GM23338 (cell line): ENCODE data around the gene DHDDS. TPM values are rescaled to one million over a fixed set of nuclear protein-coding genes. Genes with fewer than 3 reads are reported as not detected.

Experiments
- ATAC-seq: fragments of 200-7000 bp; cut with Tn5 transposase; 3 replicates; pipeline ENCODE4 v1.9.1; 2020
- DNase-seq: peaks from one replicate; pipeline ENCODE4 v3.0.0-alpha.2; 2015; ENCODE audit warnings: low spot score
- H2AFZ ChIP-seq: fragments of 200-600 bp; sonication (generic); 2 replicates; pipeline ENCODE4 v1.8.0; 2016; ENCODE audit warnings: antibody characterized with exemption, mild to moderate bottlenecking, moderate library complexity
- H3F3A ChIP-seq: fragments of 200-600 bp; sonication (generic); replicated peaks from 2 replicates; pipeline ENCODE4 v1.8.0; 2017; ENCODE audit warnings: antibody characterized with exemption, mixed run types, low read depth
- H3K27ac ChIP-seq: fragments of 200-600 bp; sonication (generic); 2 replicates; pipeline ENCODE4 v1.6.1; 2016; ENCODE audit warnings: low read depth
- H3K27me3 ChIP-seq: fragments of 200-600 bp; sonication (generic); 2 replicates; pipeline ENCODE4 v1.8.0; 2016; ENCODE audit warnings: mild to moderate bottlenecking, mixed run types, moderate library complexity; ENCODE audit not compliant: insufficient read depth
- H3K36me3 ChIP-seq: fragments of 200-600 bp; sonication (generic); 2 replicates; pipeline ENCODE4 v1.8.0; 2016; ENCODE audit warnings: mild to moderate bottlenecking; ENCODE audit not compliant: insufficient read depth
- H3K4me1 ChIP-seq: fragments of 200-600 bp; sonication (generic); 2 replicates; pipeline ENCODE4 v1.8.0; 2016; ENCODE audit warnings: mild to moderate bottlenecking, moderate library complexity; ENCODE audit not compliant: insufficient read depth
- H3K4me2 ChIP-seq: fragments of 200-600 bp; sonication (generic); 2 replicates; pipeline ENCODE4 v1.7.1; 2017; ENCODE audit warnings: mixed run types
- H3K4me3 ChIP-seq: fragments of 200-600 bp; sonication (generic); 2 replicates; pipeline ENCODE4 v1.6.1; 2016; ENCODE audit warnings: mixed run types
- H3K79me2 ChIP-seq: fragments of 200-600 bp; sonication (generic); replicated peaks from 2 replicates; pipeline ENCODE4 v1.8.0; 2017; ENCODE audit warnings: mild to moderate bottlenecking; ENCODE audit not compliant: insufficient read depth
- H3K9me2 ChIP-seq: fragments of 200-600 bp; sonication (generic); 2 replicates; pipeline ENCODE4 v1.8.0; 2017; ENCODE audit not compliant: insufficient read depth
- H4K20me1 ChIP-seq: fragments of 200-600 bp; sonication (generic); replicated peaks from 2 replicates; pipeline ENCODE4 v1.8.0; 2017; ENCODE audit warnings: mild to moderate bottlenecking; ENCODE audit not compliant: insufficient read depth
- H3K27ac Mint-ChIP-seq: 2 replicates; pipeline ENCODE4 v1.8.0; 2020; ENCODE audit warnings: inconsistent platforms, mild to moderate bottlenecking, moderate library complexity, mixed read lengths
- H3K27me3 Mint-ChIP-seq: 3 replicates; pipeline ENCODE4 v1.8.0; 2022; ENCODE audit warnings: low read depth, mild to moderate bottlenecking, moderate library complexity, mixed read lengths, inconsistent platforms; ENCODE audit not compliant: insufficient read depth, poor library complexity
- H3K36me3 Mint-ChIP-seq: 3 replicates; pipeline ENCODE4 v1.8.0; 2021; ENCODE audit warnings: low read depth, mild to moderate bottlenecking, inconsistent platforms, moderate library complexity, mixed read lengths
- H3K4me1 Mint-ChIP-seq: 3 replicates; pipeline ENCODE4 v1.8.0; 2020; ENCODE audit warnings: mild to moderate bottlenecking, inconsistent platforms, mixed read lengths
- H3K4me3 Mint-ChIP-seq: 3 replicates; pipeline ENCODE4 v1.8.0; 2021; ENCODE audit warnings: moderate library complexity, mild to moderate bottlenecking, inconsistent platforms, mixed read lengths
- H3K9me3 Mint-ChIP-seq: 3 replicates; pipeline ENCODE4 v1.8.0; 2020; ENCODE audit warnings: moderate library complexity, mild to moderate bottlenecking, inconsistent platforms, mixed read lengths
- CREB1 ChIP-seq: fragments of 250-450 bp; sonication (Bioruptor Pico); IDR thresholded peaks from 2 replicates; pipeline ENCODE4 v1.5.0; 2020; ENCODE audit warnings: low read depth, mild to moderate bottlenecking, moderate library complexity
- CTCF ChIP-seq, 2 experiments: fragments of 200-600 bp in 1 of 2; sonication (generic) in 1 of 2; conservative IDR thresholded peaks; 2 replicates each; pipeline versions ENCODE4 v1.5.1 to v1.6.1; 2016 to 2017; ENCODE audit warnings: antibody characterized with exemption in 2 of 2, low read depth in 2 of 2, mild to moderate bottlenecking in 2 of 2, moderate library complexity in 1 of 2
- ETS1 ChIP-seq: IDR thresholded peaks from 2 replicates; pipeline ENCODE4 v1.6.1; 2016; ENCODE audit warnings: antibody characterized with exemption
- EZH2 ChIP-seq: fragments of 200-600 bp; sonication (generic); IDR thresholded peaks from one replicate; pipeline ENCODE4 v1.8.0; 2017; ENCODE audit warnings: antibody characterized with exemption, mild to moderate bottlenecking, low read depth; ENCODE audit not compliant: unreplicated experiment
- EZH2phosphoT487 ChIP-seq: fragments of 200-600 bp; sonication (generic); IDR thresholded peaks from one replicate; pipeline ENCODE4 v1.8.1; 2018; ENCODE audit warnings: antibody characterized with exemption; ENCODE audit not compliant: unreplicated experiment
- POLR2AphosphoS5 ChIP-seq: IDR thresholded peaks from 2 replicates; pipeline ENCODE4 v1.6.1; 2016; ENCODE audit warnings: antibody characterized with exemption, low read depth
- REST ChIP-seq: IDR thresholded peaks from one replicate; pipeline ENCODE4 v1.6.1; 2018; ENCODE audit warnings: antibody characterized with exemption; ENCODE audit not compliant: unreplicated experiment
- STAT1 ChIP-seq: IDR thresholded peaks from one replicate; pipeline ENCODE4 v1.6.1; 2016; ENCODE audit warnings: antibody characterized with exemption; ENCODE audit not compliant: unreplicated experiment
- ZNF114 ChIP-seq: fragments of 250-450 bp; sonication (Bioruptor Pico); IDR thresholded peaks from 2 replicates; pipeline ENCODE4 v1.5.0; 2020; ENCODE audit warnings: mild to moderate bottlenecking, moderate library complexity
- ZNF331 ChIP-seq: fragments of 250-450 bp; sonication (Bioruptor Pico); IDR thresholded peaks from 2 replicates; pipeline ENCODE4 v1.5.0; 2020; ENCODE audit warnings: low read depth, mild to moderate bottlenecking, moderate library complexity
- polyA plus RNA-seq: library from polyadenylated mRNA; unstranded; fragments of >200 nt; fragmentation: Nextera tagmentation; extraction: Ambion mirVana; gene quantifications from 2 replicates; pipeline ENCODE4 v1.2.1, GENCODE V29; 2016
- total RNA-seq: library from RNA; depleted of rRNA; stranded (reverse); fragments of >200 nt; shearing (Covaris generic); gene quantifications from 2 replicates; pipeline ENCODE4 v1.2.3, GENCODE V29; 2014

Gene DHDDS
- total and polyA plus RNA-seq, 2 experiments from 2014 or later: 32.6 to 49.5 TPM

- H3K27ac ChIP-seq: no peak overlapping the region
- no peak overlapping the region for H3K4me3 Mint-ChIP-seq
- no peaks in the 10 kb centered on the region for H3K27me3 ChIP-seq
- H3F3A ChIP-seq: 0 out of 2 replicates have a peak, but pooled peaks cover 3% of the 10 kb centered on the region
- H3K4me1 Mint-ChIP-seq: no peaks in the 10 kb centered on the region
- H3K36me3 ChIP-seq: peaks cover 23% of the 10 kb centered on the region
- no peaks in the 10 kb centered on the region for H3K9me2 ChIP-seq
- no peaks in the 10 kb centered on the region for H3K4me1 ChIP-seq
- no peaks in the 10 kb centered on the region for H3K9me3 Mint-ChIP-seq
- H4K20me1 ChIP-seq: peaks cover 8% of the 10 kb centered on the region; the same call in 1 of the 2 replicates
- DNase-seq: no peak
- H3K27me3 Mint-ChIP-seq: no peaks in the 10 kb centered on the region
- H3K4me2 ChIP-seq: no peak overlapping the region
- ATAC-seq: no peak
- H3K36me3 Mint-ChIP-seq: peaks cover 34% of the 10 kb centered on the region; the same call in 2 of the 3 replicates
- no peak overlapping the region for H3K4me3 ChIP-seq
- no peak overlapping the region for H3K27ac Mint-ChIP-seq
- no peak for TF ChIP-seq CTCF (conservative IDR thresholded peaks at IDR 0.05; ENCODE audit: low read depth in 2 of 2)
- TF ChIP-seq REST: no peak
- no peak for TF ChIP-seq ZNF114 (CRISPR knock-in tag)
- no peak for TF ChIP-seq ETS1
- no peak for TF ChIP-seq EZH2phosphoT487
- TF ChIP-seq CREB1: no peak
- TF ChIP-seq POLR2AphosphoS5: no peak
- H2AFZ ChIP-seq: no peak overlapping the region
- H3K79me2 ChIP-seq: no peaks in the 10 kb centered on the region
Observed at GRCh38 chr1:26459148-26459547, 27.0 kb downstream of the DHDDS start.

GRCh38 chr1:26459573-26460031 is 27.5 kb downstream of the DHDDS start:
- H3K36me3 Mint-ChIP-seq: peaks cover 35% of the 10 kb centered on the region; the same call in 2 of the 3 replicates
- ATAC-seq: no peak
- TF ChIP-seq ZNF331 (no peak), ZNF114 (CRISPR knock-in tag) (no peak), EZH2 (no peak), CTCF (conservative IDR thresholded peaks at IDR 0.05; ENCODE audit: low read depth in 2 of 2) (no peak), STAT1 (no peak), EZH2phosphoT487 (no peak)

More at GRCh38 chr1:26459573-26460031, 27.5 kb downstream of the DHDDS start:
- no peaks in the 10 kb centered on the region for H3K9me3 Mint-ChIP-seq
- no peaks in the 10 kb centered on the region for H3K27me3 ChIP-seq
- no peak overlapping the region for H3K4me2 ChIP-seq
- no peaks in the 10 kb centered on the region for H3K4me1 ChIP-seq
- H3K4me3 ChIP-seq: no peak overlapping the region
- no peak overlapping the region for H3K4me3 Mint-ChIP-seq
- 0 out of 2 replicates have a peak, but pooled peaks cover 3% of the 10 kb centered on the region for H3F3A ChIP-seq
- no peaks in the 10 kb centered on the region for H3K4me1 Mint-ChIP-seq
- H3K27ac ChIP-seq: no peak overlapping the region
- no peak for DNase-seq
- H2AFZ ChIP-seq: no peak overlapping the region
- H3K36me3 ChIP-seq: peaks cover 23% of the 10 kb centered on the region
- H3K27me3 Mint-ChIP-seq: no peaks in the 10 kb centered on the region
- no peaks in the 10 kb centered on the region for H3K9me2 ChIP-seq
- no peaks in the 10 kb centered on the region for H3K79me2 ChIP-seq
- peaks cover 8% of the 10 kb centered on the region; the same call in 1 of the 2 replicates for H4K20me1 ChIP-seq
- H3K27ac Mint-ChIP-seq: no peak overlapping the region
